ENCODE measurements around the gene MACROD2.

MACROD2 gene

GRCh38 chr20:14647016-14647415 is 651.7 kb downstream of the MACROD2 start:
- no peak for DNase-seq (ENCODE audit: low read depth)

- DNase-seq (ENCODE audit: low read depth): no peak
These were observed 654.3 kb downstream of the MACROD2 start for GRCh38 chr20:14649662-14650061.

- no peak for DNase-seq (ENCODE audit: low read depth)
These were observed 662.1 kb downstream of the MACROD2 start for GRCh38 chr20:14657266-14658005.

GRCh38 chr20:14664101-14664500 is 668.8 kb downstream of the MACROD2 start:
- no peak for DNase-seq (ENCODE audit: low read depth)

GRCh38 chr20:14666696-14667095 is 671.4 kb downstream of the MACROD2 start:
- DNase-seq (ENCODE audit: low read depth): no peak

- no peak for DNase-seq (ENCODE audit: low read depth)
These were observed 671.9 kb downstream of the MACROD2 start for GRCh38 chr20:14667226-14667625.

GRCh38 chr20:14672066-14672465 is 676.8 kb downstream of the MACROD2 start:
- DNase-seq (ENCODE audit: low read depth): no peak

GRCh38 chr20:14673164-14673563 is 677.8 kb downstream of the MACROD2 start:
- no peak for DNase-seq (ENCODE audit: low read depth)

GRCh38 chr20:14677455-14677854 is 682.1 kb downstream of the MACROD2 start:
- DNase-seq (ENCODE audit: low read depth): no peak

- no peak for DNase-seq (ENCODE audit: low read depth)
These were observed 689.9 kb downstream of the MACROD2 start for GRCh38 chr20:14685183-14685582.

GRCh38 chr20:14687313-14687712 is 692.0 kb downstream of the MACROD2 start:
- no peak for DNase-seq (ENCODE audit: low read depth)

GRCh38 chr20:14688005-14688404 is 692.7 kb downstream of the MACROD2 start:
- no peak for DNase-seq (ENCODE audit: low read depth)

GRCh38 chr20:14691994-14692393 is 696.7 kb downstream of the MACROD2 start:
- DNase-seq (ENCODE audit: low read depth): no peak

- no peak for DNase-seq (ENCODE audit: low read depth)
These were observed 701.2 kb downstream of the MACROD2 start for GRCh38 chr20:14696478-14696877.

- DNase-seq (ENCODE audit: low read depth): no peak
These were observed 701.6 kb downstream of the MACROD2 start for GRCh38 chr20:14696937-14697336.

- DNase-seq (ENCODE audit: low read depth): no peak
These were observed 702.8 kb downstream of the MACROD2 start for GRCh38 chr20:14698125-14698524.

- DNase-seq (ENCODE audit: low read depth): no peak
These were observed 703.5 kb downstream of the MACROD2 start for GRCh38 chr20:14698605-14699373.

GRCh38 chr20:14700639-14700960 is 705.3 kb downstream of the MACROD2 start:
- no peak for DNase-seq (ENCODE audit: low read depth)

- DNase-seq (ENCODE audit: low read depth): no peak
These were observed 706.0 kb downstream of the MACROD2 start for GRCh38 chr20:14701326-14701725.

GRCh38 chr20:14706555-14706954 is 711.2 kb downstream of the MACROD2 start:
- no peak for DNase-seq (ENCODE audit: low read depth)

GRCh38 chr20:14707026-14707680 is 711.8 kb downstream of the MACROD2 start:
- no peak for DNase-seq (ENCODE audit: low read depth)

GRCh38 chr20:14707865-14708596 is 712.7 kb downstream of the MACROD2 start:
- no peak for DNase-seq (ENCODE audit: low read depth)

Data from stimulated activated CD8-positive, alpha-beta memory T cell treated with anti-CD3 and anti-CD28 coated beads, Interleukin-15, amount 100 ng/mL, for 24 hours (primary cell).